Lower leg skin (tissue), 4 donors: Measurements from ENCODE around the gene MAML1. TPM values are rescaled to one million over a fixed set of nuclear protein-coding genes. Genes with fewer than 3 reads are reported as not detected.
"Not testable (repeated sequence)": the region's sequence is repeated elsewhere in the genome, so short reads cannot be mapped to it uniquely, and the experiment has no call there.

Experiments used
- DNase-seq, 2 donors: peaks; one replicate each; pipeline ENCODE4 v3.0.0-alpha.2; 2019; ENCODE audit warnings: low spot score in 2 of 2
- H3K4me3 ChIP-seq: fragments of 200-600 bp; sonication (generic); 2 replicates; pipeline ENCODE4 v1.5.1; 2017; ENCODE audit warnings: mild to moderate bottlenecking, low read depth; ENCODE audit not compliant: poor library complexity, severe bottlenecking
- POLR2A ChIP-seq, 2 donors: fragments of 450-650 bp; IDR thresholded peaks; one replicate each; pipeline ENCODE4 v1.6.1; 2016 to 2017; ENCODE audit warnings: antibody characterized with exemption in 2 of 2, mild to moderate bottlenecking in 1 of 2, moderate library complexity in 1 of 2
- WGBS, 2 donors: methylation state at CpG; one replicate each; pipeline ENCODE4 v1.1.5; 2018; 5-methylcytosine and 5-hydroxymethylcytosine counted together
- intact Hi-C: fragments of 100-400 bp; cut with DNase I; formaldehyde crosslinking; loops from one replicate; pipeline ENCODE4 v1.15.0; 2023; ENCODE audit warnings: low total_unique reads
- total RNA-seq, 4 donors: library from RNA; depleted of rRNA; stranded (reverse); fragments of >200 nt; gene quantifications; one replicate each; pipeline ENCODE4 v1.1.0, GENCODE V29; 2016
- TF ChIP-seq, protein P1 (sequence below), 3 donors: fragments of 450-650 bp; IDR thresholded peaks; one replicate each; pipeline ENCODE4 v1.5.1; 2016; ENCODE audit warnings: antibody characterized with exemption in 3 of 3, mild to moderate bottlenecking in 3 of 3, moderate library complexity in 2 of 3

MAML1 gene
- total RNA-seq, 4 donors from 2014 or later: 25.5 to 46.8 (median 31.5) TPM

GRCh38 chr5:179788193-179788854, 55.7 kb downstream of the MAML1 start:
- intact Hi-C loops: no loop called here
- 88 to 93% methylated on average over 7 of the region's 7 CpGs for WGBS, 2 donors
- no peak for DNase-seq
- no peak overlapping the region for H3K4me3 ChIP-seq
- TF ChIP-seq POLR2A (IDR thresholded peaks at IDR 0.05): no peak
- TF ChIP-seq, protein P1, sequence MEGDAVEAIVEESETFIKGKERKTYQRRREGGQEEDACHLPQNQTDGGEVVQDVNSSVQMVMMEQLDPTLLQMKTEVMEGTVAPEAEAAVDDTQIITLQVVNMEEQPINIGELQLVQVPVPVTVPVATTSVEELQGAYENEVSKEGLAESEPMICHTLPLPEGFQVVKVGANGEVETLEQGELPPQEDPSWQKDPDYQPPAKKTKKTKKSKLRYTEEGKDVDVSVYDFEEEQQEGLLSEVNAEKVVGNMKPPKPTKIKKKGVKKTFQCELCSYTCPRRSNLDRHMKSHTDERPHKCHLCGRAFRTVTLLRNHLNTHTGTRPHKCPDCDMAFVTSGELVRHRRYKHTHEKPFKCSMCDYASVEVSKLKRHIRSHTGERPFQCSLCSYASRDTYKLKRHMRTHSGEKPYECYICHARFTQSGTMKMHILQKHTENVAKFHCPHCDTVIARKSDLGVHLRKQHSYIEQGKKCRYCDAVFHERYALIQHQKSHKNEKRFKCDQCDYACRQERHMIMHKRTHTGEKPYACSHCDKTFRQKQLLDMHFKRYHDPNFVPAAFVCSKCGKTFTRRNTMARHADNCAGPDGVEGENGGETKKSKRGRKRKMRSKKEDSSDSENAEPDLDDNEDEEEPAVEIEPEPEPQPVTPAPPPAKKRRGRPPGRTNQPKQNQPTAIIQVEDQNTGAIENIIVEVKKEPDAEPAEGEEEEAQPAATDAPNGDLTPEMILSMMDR (IDR thresholded peaks at IDR 0.05): no peak

GRCh38 chr5:179789278-179789677, 56.7 kb downstream of the MAML1 start:
- intact Hi-C loops: not testable (repeated sequence)
- 92 to 96% methylated on average over 9 of the region's 9 CpGs for WGBS, 2 donors

DNA sequence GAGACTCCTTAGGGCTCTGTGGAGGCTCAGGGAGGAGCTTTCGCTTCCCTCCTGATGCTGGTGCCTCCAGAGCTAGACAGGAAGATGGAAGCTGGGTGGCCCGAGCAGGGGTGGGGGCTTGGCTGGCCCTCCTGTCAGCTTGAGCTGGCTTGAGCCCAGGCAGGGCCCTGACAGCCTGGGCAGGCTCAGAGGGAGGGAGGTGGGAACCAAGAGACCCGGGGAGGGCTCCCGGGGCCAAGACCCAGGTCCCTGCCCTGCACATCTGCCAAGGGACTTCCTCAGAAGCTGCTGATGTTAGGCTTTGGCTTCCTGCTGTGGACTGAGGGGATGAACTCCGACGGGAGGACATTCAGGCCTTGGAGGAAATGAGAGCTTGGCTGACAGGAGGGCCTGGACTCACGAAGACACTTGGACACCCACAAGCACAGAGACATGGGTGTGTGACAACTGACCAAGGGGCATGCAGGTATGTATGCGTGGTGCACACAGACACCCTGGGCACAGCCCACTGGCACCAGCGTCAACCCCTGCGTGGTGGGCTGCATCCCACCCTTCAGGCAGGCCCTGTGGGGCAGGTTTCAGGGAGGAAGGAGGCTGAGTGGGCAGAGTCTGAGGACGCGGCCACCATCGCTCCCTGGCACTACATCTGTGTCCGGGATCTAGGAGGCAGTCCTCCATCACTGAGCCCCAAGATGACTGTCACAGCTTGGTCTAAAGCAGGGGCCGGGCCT, 59.4 kb downstream of the MAML1 start:
- intact Hi-C loops: no loop called here
- DNase-seq: no peak
- 46 to 54% methylated on average over 11 to 14 of the region's 15 CpGs for WGBS, 2 donors
- H3K4me3 ChIP-seq: no peak overlapping the region
- no peak for TF ChIP-seq POLR2A (IDR thresholded peaks at IDR 0.05)
- TF ChIP-seq, protein P1 (IDR thresholded peaks at IDR 0.05): no peak

More at GRCh38 chr5:179789278-179789677, 56.7 kb downstream of the MAML1 start:
- not testable (repeated sequence) for H3K4me3 ChIP-seq, DNase-seq

- H3K4me3 ChIP-seq: no peak overlapping the region
These were observed 60.2 kb downstream of the MAML1 start for GRCh38 chr5:179792612-179793467.

GRCh38 chr5:179793468-179794139, 61.0 kb downstream of the MAML1 start, which contains the start of gene LTC4S:
Gene LTC4S, plus strand, starts transcription at chr5:179793986. Its CDS starts 95 bp downstream, at chr5:179794081.
- peak; percentile 79 to 96 for DNase-seq
- H3K4me3 ChIP-seq: no peak within 1 kb of the TSS
- intact Hi-C loops: no loop called here
- WGBS, 2 donors: 7 to 9% methylated on average over 17 to 19 of the region's 19 CpGs
- TF ChIP-seq, protein P1 (IDR thresholded peaks at IDR 0.05): no peak
- no peak for TF ChIP-seq POLR2A (IDR thresholded peaks at IDR 0.05)

More at GRCh38 chr5:179792612-179793467, 60.2 kb downstream of the MAML1 start:
- DNase-seq: no peak
- TF ChIP-seq, protein P1 (IDR thresholded peaks at IDR 0.05): no peak
- TF ChIP-seq POLR2A (IDR thresholded peaks at IDR 0.05): no peak
- 73 to 80% methylated on average over 14 to 24 of the region's 24 CpGs for WGBS, 2 donors
- intact Hi-C loops: no loop called here
